Loucy (cell line): ENCODE measurements around the gene NOL4L.

Experiments
- EZH2phosphoT487 ChIP-seq: fragments of 200-600 bp; IDR thresholded peaks from 2 replicates; pipeline ENCODE4 v1.6.1; 2018; ENCODE audit warnings: antibody characterized with exemption, mild to moderate bottlenecking, moderate library complexity, borderline replicate concordance
- TF ChIP-seq, protein P1 (sequence below): fragments of 200-600 bp; sonication (generic); conservative IDR thresholded peaks from 2 replicates; pipeline ENCODE4 v1.5.1; 2014; ENCODE audit warnings: mild to moderate bottlenecking, antibody characterized with exemption, low read length

DNA sequence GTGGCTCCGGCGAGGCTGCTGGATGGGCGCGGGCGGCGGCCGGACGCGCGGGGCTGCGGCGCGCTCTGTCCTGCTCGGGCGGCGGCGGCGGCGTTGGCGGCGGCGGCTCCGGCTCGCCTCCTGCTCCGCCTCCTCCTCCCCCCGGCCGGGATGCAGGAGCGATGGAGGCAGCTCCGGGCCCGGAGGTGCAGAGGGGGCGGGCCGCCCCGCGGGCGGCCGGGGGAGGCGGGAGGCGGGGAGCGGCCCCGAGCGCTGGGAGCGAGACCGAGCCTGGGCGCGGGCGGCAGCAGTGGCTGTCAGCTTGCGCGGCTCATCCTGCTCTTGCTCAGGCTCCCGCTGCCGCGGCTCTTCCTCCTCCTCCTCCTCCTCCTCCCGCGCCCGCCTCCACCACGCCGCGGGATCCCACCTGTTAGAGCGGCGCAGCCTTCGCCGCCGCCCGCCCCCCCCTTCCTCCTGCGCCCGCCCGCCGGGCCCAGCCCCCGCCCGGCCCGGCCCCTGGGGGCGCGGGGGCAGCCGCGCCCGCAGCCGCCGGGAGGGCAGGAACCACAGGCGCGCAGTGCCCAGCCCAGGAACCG, at the start of gene NOL4L:
- TF ChIP-seq, protein P1, sequence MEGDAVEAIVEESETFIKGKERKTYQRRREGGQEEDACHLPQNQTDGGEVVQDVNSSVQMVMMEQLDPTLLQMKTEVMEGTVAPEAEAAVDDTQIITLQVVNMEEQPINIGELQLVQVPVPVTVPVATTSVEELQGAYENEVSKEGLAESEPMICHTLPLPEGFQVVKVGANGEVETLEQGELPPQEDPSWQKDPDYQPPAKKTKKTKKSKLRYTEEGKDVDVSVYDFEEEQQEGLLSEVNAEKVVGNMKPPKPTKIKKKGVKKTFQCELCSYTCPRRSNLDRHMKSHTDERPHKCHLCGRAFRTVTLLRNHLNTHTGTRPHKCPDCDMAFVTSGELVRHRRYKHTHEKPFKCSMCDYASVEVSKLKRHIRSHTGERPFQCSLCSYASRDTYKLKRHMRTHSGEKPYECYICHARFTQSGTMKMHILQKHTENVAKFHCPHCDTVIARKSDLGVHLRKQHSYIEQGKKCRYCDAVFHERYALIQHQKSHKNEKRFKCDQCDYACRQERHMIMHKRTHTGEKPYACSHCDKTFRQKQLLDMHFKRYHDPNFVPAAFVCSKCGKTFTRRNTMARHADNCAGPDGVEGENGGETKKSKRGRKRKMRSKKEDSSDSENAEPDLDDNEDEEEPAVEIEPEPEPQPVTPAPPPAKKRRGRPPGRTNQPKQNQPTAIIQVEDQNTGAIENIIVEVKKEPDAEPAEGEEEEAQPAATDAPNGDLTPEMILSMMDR = no peak
- no peak for TF ChIP-seq EZH2phosphoT487
